GM12872 (cell line): Measurements from ENCODE around the gene FFAR3.

Source experiments
- TF ChIP-seq, protein P1 (sequence below): IDR thresholded peaks from 3 replicates; pipeline ENCODE4 v1.5.1; 2011; ENCODE audit warnings: low read depth, mild to moderate bottlenecking, low read length, moderate library complexity; ENCODE audit not compliant: insufficient read depth

FFAR3 gene

DNA sequence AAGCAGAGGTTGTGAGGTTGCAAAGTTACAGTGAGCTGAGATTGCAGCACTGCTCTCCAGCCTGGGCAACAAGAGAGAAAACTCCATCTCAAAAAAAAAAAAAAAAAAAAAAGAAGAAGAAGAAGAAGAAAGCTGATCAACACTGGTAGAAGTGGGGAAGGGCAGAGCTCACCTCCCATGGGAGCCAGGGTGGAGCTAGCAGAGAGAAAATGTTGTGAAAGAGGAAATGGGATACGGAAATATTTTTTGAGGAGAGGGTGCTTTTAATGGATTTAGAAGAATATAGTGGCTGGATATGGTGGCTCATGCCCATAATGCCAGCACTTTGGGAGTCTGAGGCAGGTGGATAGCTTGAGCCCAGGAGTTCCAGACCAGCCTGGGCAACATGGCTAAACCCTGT, 19.4 kb downstream of the FFAR3 start:
- TF ChIP-seq, protein P1, sequence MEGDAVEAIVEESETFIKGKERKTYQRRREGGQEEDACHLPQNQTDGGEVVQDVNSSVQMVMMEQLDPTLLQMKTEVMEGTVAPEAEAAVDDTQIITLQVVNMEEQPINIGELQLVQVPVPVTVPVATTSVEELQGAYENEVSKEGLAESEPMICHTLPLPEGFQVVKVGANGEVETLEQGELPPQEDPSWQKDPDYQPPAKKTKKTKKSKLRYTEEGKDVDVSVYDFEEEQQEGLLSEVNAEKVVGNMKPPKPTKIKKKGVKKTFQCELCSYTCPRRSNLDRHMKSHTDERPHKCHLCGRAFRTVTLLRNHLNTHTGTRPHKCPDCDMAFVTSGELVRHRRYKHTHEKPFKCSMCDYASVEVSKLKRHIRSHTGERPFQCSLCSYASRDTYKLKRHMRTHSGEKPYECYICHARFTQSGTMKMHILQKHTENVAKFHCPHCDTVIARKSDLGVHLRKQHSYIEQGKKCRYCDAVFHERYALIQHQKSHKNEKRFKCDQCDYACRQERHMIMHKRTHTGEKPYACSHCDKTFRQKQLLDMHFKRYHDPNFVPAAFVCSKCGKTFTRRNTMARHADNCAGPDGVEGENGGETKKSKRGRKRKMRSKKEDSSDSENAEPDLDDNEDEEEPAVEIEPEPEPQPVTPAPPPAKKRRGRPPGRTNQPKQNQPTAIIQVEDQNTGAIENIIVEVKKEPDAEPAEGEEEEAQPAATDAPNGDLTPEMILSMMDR: no peak

- TF ChIP-seq, protein P1: no peak
Observed at GRCh38 chr19:35378356-35378755, 20.1 kb downstream of the FFAR3 start.

DNA sequence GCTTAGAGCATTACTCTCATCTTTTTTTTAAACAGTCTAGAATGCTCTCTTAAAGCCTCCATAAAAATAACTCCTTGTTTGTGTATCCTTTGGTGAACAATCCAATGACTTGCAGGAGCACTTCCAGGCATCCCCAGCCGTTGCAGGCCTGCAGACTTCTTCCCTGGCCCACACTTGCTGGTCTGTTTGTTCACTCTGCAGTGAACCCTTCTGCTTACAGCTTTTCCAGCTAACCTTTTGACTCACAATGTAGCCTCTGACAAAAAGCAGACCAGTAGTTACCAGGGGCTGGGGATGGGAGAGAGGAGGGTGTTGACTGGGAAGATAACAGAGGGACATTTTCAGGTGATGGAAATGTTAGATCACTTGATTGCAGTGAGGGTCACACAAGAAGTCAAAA, 21.7 kb downstream of the FFAR3 start:
- TF ChIP-seq, protein P1: no peak

DNA sequence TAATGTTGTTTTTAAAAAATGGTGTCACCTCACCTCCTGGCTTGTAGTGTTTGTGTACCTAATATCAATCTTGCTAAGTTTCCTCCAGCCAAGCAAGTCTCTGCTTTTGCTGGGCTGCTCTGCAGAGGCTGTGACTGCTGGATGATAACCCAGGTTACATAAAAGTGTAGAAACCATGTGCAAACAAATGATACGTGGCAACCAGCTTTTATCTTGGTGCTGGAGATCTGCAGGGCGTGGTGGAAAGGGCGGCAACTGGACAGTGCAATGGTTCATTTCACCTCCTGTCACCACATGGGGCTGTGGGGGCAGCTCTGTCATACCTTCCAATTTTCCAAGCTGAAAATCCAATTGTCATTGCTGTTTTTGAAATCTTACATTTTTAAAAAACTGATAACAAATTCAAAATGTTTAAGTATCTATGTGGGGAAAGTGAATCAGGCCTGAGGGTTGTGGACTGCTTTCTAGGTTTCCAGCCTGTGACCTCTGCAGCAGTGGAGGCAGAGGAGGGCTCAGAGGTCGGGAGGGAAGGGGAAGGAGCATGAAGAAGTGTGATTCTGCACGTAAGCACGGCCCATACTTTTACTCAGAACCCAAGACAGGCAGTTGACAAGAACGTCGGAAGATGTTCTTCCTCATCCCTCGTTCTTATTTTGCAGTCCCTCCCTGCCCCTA, 22.3 kb downstream of the FFAR3 start:
- TF ChIP-seq, protein P1: no peak

GRCh38 chr19:35381318-35381717, 23.1 kb downstream of the FFAR3 start:
- TF ChIP-seq, protein P1: no peak

GRCh38 chr19:35381926-35382325, 23.7 kb downstream of the FFAR3 start:
- TF ChIP-seq, protein P1: no peak

DNA sequence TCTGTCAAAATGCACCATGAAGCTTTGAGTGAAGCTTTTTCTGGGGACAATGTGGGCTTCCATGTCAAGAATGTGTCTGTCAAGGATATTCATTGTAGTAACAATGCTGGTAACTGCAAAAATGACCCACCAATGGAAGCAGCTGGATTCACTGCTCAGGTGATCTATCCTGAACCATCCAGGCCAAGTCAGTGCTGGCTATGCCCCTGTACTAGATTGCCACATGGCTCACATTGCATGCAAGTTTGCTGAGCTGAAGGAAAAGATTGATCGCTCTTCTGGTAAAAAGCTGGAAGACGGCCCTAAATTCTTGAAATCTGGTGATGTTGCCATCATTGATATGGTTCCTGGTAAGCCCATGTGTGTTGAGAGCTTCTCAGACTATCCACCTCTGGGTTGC, 25.3 kb downstream of the FFAR3 start:
- TF ChIP-seq, protein P1: no peak
